ENCODE results near the gene OSCAR.
"Not testable (repeated sequence)": the region's sequence is repeated elsewhere in the genome, so short reads cannot be mapped to it uniquely, and the experiment has no call there.

Gene OSCAR

DNA sequence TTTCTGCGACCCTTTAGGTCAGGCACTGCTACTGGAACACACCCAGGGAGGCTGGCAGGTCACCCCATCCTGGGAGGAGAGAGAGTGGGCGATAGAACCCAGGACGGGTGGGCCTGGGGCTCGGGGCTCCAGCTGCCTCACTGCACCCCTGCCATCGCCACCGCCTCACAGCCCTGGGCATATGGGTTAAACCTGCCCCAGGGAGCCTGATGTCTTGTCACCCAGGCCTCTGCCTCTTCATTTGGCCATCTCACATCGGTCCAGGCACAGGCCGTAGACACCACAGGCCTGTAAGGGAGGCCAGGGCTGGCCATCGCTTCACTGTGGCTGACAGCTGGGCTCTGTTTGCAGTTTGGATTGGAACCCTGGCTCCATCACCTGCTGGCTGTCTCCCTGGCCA lies 25.1 kb upstream of the OSCAR start:
- DNase-seq (ENCODE audit: low read depth) = no peak

DNA sequence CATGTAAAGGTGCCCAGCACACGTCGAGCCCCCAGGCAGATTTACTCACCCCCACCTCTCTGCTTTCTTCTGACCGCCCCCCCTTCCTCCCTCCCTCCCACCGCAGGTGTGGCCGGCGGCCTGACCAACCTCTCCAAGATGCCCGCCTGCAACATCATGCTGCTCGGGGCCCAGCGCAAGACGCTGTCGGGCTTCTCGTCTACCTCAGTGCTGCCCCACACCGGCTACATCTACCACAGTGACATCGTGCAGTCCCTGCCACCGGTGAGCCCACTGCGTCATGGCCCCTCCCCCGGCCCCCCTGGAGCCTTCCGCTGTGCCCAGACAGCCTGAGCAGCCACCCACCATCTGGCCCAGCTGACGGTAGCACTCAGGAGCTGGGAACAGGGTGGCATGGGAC lies 23.8 kb upstream of the OSCAR start:
- no peak for DNase-seq (ENCODE audit: low read depth)

DNA sequence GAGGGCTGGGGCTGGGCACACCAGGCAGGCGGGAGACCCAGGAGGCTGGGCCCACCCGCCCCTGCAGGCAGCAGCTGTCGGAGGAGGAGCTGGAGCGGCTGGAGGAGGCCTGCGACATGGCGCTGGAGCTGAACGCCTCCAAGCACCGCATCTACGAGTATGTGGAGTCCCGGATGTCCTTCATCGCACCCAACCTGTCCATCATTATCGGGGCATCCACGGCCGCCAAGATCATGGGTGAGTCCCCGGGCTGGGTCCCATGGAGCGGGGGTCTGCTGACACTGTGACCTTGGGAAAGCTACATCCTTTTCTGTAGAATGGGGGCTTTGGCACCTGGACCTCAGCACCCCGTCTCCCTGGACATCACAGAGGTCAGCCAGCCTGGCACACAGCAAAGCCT lies 23.1 kb upstream of the OSCAR start:
- DNase-seq (ENCODE audit: low read depth) = no peak

DNA sequence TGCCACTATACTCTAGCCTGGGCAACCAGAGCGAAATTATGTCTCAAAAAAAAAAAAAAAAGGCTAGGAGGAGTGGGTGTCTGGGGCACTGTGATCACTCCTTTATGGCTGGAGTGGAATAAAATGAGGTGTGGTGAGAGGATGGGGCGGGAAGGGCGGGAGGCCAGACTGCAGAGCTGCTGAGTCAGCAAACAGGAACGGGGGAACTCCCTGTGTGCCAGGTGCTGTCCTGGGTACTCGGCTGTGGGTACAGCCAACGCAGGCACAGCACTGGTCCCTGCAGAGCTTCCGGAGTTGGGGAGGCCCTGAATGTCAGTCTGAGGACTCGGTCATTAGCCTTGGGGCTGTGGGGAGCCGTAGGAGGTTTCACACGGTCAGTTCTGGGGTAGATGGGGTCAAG lies 20.7 kb upstream of the OSCAR start:
- DNase-seq (ENCODE audit: low read depth) = no peak

DNA sequence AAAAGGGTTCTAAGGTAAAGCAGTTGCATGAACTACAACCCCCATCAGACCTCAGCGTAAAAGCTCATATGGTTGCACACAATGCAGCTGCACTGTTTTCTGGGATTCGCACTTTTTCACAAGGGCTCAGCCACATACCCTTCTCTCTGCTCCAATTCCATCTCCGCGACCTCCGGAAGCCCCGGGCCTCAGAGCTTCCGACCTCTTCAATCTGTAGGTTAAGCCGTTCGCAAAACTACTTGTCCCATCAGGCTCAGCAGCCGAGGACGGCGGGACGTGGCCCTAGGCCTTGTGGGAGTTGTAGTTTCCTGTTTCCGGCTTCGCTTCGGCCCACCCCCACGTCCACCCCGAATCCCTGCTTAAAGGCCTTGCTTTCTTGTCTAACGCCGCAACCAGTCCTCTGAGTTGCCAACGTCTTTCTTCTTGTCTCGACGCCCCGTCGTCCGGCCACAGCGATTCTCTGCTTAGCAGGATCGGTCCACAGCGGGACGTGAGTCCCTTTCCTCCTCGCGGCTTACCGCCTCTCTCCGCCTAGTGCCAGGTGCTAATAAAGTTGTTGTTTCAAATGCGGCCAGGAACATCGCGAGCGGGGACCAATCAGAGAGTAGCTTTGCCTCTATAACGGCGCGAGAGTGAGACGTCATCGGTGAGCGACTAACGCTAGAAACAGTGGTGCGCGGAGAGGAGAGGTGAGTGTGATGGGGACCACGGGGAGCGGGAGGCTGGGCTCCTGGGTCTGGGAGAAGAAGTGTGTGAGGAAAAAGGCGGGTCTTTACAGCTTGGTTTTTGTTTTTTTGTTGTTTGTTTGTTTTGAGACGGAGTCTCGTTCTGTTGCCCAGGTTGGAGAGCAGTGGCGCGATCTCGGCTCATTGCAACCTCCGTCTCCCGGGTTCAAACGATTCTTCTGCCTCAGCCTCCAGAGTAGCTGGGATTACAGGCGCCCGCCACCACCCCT lies 14.8 kb upstream of the OSCAR start, which contains the start of the genes PRPF31 and TFPT:
TSS of gene PRPF31 (plus strand) at position 646 of the 955 bp plus-strand sequence. CDS start 2,525 bp downstream, outside the sequence.
TSS of gene TFPT (minus strand) at position 549 of the 955 bp plus-strand sequence. CDS start at position 161, 388 bp downstream.
- DNase-seq (ENCODE audit: low read depth) = peak; percentile 98

DNA sequence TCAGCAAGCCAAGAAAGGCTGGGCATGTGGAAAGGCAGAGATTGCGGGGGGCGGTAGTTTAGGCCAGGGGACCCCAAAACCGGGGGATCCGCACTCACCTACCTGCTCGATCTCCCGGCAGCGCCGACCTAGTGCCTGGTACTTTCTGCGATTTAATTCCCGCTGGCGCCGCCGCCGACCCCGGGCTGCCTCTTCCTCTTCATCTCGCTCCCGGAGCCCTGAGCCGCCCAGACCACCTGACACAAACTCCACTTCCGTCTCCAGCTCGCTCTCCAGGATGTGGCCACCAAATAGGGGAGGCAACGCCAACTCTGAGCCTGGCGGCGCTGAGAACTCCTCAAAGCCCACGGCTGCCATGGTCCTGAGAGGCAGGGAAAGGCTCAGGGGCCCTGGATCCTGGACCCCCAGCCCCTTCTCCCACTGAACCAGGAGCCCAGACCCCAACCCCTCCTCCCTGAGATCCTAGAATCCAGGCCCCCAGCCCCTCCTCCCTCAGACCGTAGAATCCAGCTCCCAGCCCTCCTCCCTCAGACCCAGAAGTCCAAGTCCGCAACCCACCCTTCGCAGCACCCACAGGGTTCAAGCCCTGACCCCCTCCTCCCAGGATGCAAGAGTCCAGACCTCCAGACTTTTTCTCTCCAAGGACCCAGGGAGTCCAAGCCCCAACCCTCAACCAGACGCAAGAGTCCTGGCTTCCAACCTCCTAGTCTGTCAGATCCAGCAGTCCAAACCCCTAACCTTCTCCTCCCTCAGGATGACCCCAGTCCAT lies 13.9 kb upstream of the OSCAR start:
- peak; percentile 40 for DNase-seq (ENCODE audit: low read depth)

DNA sequence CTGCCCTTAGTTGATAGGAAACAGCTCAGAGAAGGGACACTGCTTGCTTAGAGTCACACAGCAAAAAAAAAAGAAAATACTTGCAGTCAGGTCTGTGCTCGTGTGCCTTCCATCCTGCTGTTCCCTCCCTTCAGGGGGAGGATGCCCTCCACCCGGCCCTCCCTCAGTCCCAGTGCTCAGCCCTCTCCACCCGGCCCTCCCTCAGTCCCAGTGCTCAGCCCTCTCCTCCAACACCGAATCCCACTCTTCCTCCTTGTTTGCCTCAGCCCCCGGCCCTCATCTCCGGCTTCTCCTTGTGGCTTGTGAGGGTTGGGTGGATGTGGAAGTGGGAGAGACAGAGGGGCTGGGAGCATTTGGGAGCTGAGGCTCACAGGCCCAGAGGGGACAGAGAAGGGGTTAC lies 9.0 kb upstream of the OSCAR start:
- DNase-seq (ENCODE audit: low read depth) = no peak

DNA sequence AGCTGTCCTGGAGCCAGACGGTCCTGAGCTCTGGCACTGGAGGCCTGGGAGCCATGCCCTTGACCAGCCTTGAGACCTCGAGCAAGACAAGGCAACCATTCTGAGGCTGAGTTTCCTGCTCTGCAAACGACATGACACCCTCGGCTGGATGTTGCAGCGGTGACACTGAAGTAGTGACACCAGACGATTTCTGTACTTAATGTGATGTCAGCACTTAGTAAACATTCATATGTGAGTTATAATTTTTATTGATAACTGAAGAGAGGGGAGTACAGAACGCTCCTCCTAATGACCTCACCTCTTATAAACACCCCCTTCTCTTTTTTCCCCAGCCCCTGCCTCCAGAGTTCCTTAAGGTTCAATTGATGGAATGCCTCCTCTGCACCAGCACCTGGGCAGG lies 7.9 kb upstream of the OSCAR start:
- DNase-seq (ENCODE audit: low read depth) = no peak

DNA sequence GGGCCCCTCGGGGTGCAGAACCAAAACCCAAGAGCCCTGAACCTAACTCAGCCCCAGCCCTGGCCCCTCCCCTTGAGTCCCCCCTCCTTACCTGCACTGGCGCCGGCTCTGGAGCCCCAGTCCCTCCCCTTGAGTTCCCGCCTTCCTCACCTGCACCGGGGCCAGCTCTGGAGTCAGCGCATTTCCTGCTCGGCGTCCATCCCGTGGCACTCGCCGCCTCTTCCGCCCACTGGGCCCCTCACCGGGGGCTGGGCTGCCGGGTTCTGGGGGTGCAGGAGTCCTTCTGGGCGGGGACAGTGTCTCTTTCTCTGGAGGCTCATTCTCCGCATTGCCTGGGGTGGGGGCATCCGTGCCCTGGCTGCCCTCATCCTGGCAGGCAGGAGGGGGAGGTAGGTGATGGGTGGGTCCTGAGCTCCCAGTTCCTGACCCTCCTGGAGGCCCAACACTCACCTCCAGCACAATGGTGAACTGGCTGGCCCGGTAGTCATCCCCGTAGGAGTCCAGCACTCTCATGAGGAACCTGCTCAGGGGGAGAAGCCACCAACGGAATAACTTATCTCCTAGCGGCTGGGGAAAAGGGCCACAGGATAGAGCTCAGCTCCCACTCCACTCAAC lies 7.4 kb upstream of the OSCAR start:
- no peak for DNase-seq (ENCODE audit: low read depth)

DNA sequence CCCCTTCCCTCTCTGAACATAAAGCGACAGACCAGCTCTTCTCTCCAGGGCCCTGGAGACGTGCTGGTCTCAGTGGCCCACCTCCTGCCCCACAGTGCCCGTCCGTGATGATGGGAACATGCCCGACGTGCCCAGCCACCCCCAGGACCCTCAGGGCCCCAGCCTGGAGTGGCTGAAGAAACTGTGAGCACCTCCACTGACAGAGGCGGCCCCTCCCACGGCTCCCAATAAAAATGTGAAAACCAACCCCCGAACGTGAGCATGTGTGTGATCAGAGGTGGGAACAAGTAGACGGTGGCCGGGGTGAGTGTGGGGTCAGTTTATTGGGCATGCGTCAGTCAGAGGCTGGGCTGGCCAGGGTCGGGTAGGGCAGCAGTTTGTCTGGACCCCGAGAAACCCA lies 6.1 kb upstream of the OSCAR start:
- DNase-seq (ENCODE audit: low read depth) = no peak

DNA sequence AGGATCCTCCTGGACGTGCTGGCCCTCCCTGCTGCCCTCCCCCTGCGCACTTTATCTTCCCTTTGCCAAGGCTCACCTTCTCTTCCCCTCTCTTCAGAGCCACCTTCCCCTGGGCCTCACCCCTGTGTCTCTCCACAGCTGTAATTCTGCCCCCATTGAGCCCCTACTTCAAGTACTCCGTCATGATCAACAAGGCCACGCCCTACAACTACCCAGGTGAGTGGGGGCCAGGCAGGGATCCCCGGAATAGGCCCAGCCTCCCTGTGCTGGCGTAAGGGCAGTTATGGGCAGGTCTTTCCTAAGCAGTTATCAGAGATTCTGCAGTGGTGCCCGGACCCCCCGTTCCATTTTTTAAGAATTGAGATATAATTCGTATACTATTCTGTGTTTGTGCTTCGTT lies 5.2 kb upstream of the OSCAR start:
- no peak for DNase-seq (ENCODE audit: low read depth)

DNA sequence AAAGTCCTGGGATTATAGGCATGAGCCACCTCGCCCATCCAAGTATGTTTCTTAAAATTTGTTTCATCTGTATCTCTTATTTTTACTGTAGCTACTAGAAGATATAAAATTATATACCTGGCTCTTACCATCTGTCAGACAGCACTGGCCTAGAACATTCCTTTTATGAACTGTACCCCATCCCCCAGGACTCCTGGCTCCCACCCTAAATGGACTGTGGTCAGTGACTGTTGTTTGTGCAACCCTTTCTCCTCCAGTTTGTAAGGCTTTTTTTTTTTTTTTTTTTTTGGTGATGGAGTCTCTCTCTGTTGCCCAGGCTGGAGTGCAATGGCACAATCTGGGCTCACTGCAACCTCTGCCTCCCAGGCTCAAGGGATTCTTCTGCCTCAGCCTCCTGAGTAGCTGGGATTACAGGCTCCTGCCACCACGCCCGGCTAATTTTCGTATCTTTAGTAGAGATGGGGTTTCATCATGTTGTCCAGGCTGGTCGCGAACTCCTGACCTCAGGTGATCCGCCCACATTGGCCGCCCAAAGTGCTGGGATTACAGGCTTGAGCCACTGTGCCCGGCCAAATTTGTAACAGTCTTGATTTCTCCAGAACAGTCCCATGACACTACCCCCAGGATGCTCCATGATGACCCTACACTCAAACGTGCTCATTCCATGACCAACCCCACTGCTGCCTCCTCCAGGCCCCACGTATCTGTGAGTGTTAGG lies 4.6 kb upstream of the OSCAR start:
- DNase-seq (ENCODE audit: low read depth) = peak; percentile 37

DNA sequence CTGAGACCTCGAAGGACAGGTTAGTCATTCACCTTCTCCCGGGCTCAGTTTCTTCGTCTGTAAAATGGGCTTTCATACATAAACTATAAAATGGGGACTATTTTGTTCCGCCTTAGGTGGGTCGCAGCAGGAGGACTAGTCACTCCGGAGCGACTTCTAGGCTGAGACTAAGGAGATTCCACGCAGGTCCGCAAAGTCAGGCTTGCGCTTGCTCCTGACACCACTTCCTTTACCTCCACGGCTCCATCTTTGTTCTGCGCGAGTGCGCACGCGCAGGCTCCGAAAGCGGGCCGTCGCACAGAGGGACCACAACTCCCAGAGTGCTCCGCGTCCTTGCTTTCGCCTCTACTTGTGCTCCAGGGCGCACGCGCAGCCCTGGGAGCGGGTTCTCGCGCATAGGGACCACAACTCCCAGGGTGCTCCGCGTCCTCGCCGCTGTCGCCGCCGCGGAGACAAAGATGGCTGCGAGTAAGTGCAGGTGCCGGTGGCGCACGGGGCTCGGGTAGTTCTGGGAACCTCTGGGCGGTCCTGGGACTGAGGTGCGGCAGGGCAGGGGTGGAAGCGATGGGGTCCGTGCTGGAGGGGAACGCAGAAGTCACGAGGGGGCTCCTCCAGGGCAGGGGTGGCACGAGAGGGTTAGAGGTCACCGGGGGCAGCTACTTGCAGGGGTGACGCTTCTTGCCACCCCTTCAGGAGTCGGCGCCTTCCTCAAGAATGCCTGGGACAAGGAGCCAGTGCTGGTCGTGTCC lies 2.0 kb upstream of the OSCAR start, which contains the start of gene NDUFA3:
TSS of gene NDUFA3 (plus strand) at position 435 of the 749 bp plus-strand sequence. CDS start at position 459, 24 bp downstream.
- peak; percentile 95 for DNase-seq (ENCODE audit: low read depth)

DNA sequence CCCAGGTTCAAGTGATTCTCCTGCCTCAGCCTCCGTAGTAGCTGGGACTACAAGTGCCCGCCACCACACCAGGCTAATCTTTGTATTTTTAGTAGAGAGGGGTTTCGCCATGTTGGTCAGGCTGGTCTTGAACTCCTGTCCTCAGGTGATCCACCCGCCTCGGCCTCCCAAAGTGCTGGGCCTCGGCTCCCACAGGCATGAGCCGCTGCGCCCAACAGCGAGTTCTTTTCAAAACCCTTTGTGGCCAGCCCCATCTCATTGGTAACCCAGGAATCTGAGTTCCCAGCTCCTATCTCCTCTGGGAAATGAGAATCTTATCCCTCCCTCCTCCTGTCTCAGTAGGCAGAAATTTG lies 724 bp downstream of the OSCAR start:
- DNase-seq (ENCODE audit: low read depth) = not testable (repeated sequence)

DNA sequence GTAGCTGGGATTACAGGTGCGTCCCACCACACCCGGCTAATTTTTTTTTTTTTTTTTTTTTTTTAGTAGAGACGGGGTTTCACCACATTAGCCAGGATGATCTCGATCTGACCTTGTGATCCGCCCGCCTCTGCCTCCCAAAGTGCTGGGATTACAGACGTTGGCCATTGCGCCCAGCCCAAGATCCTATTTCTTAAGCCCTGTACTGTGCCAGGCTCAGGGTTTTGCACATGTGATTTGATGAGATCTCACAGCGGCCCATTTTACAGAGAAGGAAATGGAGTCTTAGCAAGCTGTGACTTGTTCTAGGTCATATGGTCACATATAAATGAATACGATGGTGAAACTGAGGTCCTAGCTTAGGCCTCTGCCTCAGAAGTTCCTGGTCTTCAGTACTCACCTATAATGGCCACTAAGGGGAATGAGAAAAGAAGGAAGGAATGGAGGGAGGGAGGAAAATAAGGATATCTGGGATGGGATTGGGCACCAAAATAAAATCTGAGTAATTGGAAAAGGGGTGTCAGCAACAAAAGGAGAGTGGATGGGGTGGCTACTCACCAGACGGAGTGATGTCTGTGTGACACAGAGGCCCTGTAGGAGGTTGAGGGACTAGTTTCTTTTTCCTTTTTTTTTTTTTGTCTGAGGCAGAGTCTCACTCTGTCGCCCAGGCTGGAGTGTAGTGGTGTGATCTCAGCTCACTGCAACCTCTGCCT lies 1.3 kb downstream of the OSCAR start:
- DNase-seq (ENCODE audit: low read depth) = no peak

DNA sequence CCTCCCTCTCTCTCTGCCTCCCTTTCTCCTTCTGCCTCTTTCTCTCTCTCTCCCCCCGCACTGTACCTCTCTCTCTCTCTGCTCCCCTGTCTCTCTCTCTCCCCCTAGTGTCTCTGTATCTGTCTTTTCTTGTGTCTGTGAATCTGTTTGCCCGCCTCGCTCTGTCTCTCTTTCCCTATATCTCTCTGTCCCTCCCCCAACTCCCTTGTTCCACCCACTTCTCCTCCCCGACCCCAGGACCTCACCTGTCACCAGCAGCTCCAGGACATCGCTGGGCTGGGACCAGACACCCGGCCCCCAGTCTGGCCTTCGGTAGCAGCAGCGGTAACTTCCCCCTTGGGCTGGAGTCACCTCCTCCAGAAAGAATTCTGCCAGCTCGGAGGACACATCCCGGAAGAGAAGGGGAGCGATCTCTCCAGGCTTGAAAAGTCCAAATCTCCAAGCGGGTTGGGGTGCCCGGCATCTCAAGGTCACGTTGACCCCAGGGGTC lies 3.9 kb downstream of the OSCAR start:
- DNase-seq (ENCODE audit: low read depth) = peak; percentile 52

DNA sequence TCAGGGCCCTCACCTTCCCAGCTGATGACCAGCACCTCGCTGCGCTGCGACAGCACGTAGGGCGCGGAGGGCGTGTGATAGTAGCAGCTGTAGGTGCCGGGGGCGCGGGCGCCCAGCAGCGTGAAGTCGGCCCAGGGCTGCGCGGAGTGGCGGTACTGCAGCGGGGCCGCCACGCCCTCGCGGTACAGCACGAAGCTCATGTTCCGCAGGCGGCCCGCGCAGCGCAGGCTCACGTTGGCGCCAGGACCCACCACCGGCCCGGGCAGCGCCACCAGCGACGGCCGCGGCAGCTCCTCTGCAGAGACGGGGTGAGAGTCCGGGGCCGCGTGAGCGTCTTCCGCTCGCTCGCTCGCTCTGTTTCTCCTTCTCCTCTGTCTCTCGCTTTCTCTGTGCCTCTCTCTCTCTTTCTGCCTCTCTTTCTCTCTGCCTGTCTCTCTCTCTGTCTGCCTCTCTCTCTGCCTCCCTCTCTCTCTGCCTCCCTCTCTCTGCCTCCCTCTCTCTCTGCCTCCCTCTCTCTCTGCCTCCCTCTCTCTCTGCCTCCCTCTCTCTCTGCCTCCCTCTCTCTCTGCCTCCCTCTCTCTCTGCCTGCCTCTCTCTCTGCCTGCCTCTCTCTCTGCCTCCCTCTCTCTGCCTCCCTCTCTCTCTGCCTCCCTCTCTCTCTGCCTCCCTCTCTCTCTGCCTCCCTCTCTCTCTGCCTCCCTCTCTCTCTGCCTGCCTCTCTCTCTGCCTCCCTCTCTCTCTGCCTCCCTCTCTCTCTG lies 4.6 kb downstream of the OSCAR start:
- peak; percentile 19 for DNase-seq (ENCODE audit: low read depth)

DNA sequence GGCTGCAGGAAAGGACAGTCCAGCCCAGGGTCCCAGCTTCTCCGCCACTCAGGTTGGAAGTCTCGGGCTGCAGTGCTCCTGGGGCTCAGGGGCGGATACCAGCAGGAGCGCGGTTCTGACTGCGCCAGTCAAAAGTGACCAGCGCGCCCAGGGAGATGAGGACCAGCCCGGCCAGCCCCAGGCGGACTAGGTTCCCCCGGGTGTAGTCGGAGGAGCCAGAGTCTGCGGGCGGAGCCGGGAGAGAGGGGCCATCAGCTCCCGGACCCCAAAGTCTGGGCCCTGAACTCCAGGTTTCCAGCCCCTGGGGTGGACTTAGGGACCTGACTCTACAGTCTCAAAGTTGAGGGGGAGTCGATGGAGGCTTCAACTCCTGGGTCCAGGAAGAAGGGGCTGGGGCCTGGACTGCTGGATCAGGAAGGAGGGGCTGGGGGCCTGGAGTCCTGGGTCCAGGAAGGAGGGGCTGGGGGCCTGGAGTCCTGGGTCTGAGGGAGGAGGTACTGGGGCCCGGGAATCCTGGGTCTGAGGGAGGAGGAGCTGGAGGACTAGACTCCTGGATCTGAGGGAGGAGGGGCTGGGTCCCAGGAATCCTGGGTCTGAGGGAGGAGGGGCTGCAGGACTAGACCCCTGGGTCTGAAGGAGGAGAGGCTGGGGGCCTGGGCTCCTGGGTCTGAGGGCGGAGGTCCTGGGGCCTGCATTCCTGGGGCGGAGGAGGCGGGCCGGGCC lies 5.3 kb downstream of the OSCAR start:
- DNase-seq (ENCODE audit: low read depth) = no peak

All from amniotic epithelial cell (primary cell).